Stomach smooth muscle (tissue), 2 donors: ENCODE measurements around the gene STK11.
A peak's percentile ranks its signal among the peaks of the same experiment; 100 is the strongest.

Experiments
- H3K27ac ChIP-seq: one replicate; pipeline ENCODE4 v1.7.0; 2013; ENCODE audit warnings: mild to moderate bottlenecking, low read length, inconsistent platforms
- H3K27me3 ChIP-seq, 2 donors: one replicate each; pipeline ENCODE4 v1.7.0; 2013; ENCODE audit warnings: low read length in 2 of 2; ENCODE audit not compliant: insufficient read depth in 2 of 2, control insufficient read depth in 1 of 2
- H3K36me3 ChIP-seq, 2 donors: one replicate each; pipeline ENCODE4 v1.7.0; 2013; ENCODE audit warnings: low read length in 2 of 2; ENCODE audit not compliant: control insufficient read depth in 2 of 2, insufficient read depth in 2 of 2
- H3K4me1 ChIP-seq: one replicate; pipeline ENCODE4 v1.7.0; 2013; ENCODE audit warnings: low read length; ENCODE audit not compliant: control insufficient read depth, insufficient read depth
- H3K4me3 ChIP-seq, 2 donors: one replicate each; pipeline ENCODE4 v1.7.0; 2013; ENCODE audit warnings: low read length in 2 of 2
- H3K9ac ChIP-seq, 2 donors: one replicate each; pipeline ENCODE4 v1.7.0; 2013; ENCODE audit warnings: low read length in 2 of 2, mild to moderate bottlenecking in 1 of 2
- H3K9me3 ChIP-seq, 2 donors: one replicate each; pipeline ENCODE4 v1.7.0; 2013; ENCODE audit warnings: low read length in 2 of 2; ENCODE audit not compliant: control insufficient read depth in 2 of 2
- donor health status: healthy.
- donor health status: Pancreatic carcinoma.

The STK11 gene

DNA sequence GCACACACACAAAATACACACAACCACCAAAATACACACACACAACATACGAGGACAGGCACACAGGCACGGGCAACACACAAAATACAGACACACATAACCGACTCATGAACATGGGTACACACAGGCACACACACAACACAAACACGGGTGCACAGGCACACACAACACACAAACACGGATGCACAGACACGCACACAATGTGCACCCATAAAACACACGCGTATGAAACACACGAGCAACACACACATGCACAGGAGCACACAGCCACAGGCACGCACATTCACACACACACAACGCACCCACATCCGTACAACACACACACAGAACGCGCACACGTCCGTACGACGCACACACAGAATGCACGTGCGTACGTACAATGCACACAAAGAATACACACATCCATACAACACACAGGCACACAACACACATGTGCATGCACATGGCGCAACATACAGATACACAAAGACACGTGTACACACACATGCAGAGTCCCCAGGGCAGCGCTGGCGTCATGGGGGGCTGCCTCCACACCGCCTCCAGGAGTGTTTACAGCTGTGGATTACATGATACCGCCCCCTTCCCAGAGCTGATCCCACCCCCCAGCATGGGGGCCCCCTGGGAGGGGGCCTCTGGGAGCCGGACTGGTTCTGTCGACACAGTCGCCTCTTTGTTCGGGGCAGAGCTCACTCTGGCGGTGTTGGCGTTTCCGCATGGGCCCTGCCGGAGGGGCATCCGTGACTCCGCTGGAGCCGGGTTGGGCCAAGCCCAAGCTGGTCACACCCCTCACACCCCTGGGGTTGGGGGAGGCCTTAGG, 34.4 kb upstream of the STK11 start:
- Histone ChIP-seq H3K27ac (no peak overlapping the region), H3K4me3 (peak overlapping the region in 1 of 2 donors; percentile 57)

DNA sequence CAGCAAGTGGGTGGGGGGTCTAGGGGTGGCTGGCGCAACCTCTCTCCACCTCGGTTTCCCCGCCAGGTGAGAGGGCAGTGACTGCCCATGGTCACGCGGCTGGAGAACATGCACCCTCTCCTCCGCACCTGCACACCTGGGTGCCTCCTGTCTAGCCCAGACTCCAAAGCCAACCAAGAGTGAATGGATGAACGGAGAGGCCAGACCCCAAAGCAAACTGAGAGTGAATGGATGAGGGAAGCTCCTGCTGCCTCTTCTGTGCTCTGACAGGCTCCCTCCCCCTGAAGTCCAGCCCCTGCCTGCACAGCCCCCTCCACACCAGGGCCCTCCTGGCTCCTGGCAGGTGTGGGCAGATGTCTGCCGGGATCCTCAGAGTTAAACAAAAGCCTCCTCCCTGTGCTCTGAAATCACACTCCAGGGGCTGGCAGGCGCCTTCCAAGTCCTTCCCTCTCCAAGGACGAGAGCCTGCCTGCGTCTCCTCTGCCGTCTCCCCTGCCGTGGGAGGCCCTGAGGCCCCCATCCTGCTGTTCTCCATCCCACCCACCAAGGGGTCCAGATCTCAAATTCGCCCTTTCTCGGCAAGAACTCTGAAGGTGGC, 33.7 kb upstream of the STK11 start:
- Histone ChIP-seq H3K36me3 (no peaks in the 10 kb centered on the region), H3K4me3 (peak overlapping the region; percentile 49 to 80), H3K4me1 (peaks cover 58% of the 10 kb centered on the region), H3K9me3 (no peaks in the 10 kb centered on the region), H3K9ac (peak overlapping the region in 1 of 2 donors; percentile 77), H3K27me3 (no peaks in the 10 kb centered on the region), H3K27ac (peak overlapping the region; percentile 86)

More for the DNA sequence above, 34.4 kb upstream of the STK11 start:
- Histone ChIP-seq H3K4me1 (peaks cover 57% of the 10 kb centered on the region), H3K36me3 (no peaks in the 10 kb centered on the region), H3K27me3 (no peaks in the 10 kb centered on the region), H3K9me3 (no peaks in the 10 kb centered on the region), H3K9ac (peak overlapping the region in 1 of 2 donors; percentile 77)

DNA sequence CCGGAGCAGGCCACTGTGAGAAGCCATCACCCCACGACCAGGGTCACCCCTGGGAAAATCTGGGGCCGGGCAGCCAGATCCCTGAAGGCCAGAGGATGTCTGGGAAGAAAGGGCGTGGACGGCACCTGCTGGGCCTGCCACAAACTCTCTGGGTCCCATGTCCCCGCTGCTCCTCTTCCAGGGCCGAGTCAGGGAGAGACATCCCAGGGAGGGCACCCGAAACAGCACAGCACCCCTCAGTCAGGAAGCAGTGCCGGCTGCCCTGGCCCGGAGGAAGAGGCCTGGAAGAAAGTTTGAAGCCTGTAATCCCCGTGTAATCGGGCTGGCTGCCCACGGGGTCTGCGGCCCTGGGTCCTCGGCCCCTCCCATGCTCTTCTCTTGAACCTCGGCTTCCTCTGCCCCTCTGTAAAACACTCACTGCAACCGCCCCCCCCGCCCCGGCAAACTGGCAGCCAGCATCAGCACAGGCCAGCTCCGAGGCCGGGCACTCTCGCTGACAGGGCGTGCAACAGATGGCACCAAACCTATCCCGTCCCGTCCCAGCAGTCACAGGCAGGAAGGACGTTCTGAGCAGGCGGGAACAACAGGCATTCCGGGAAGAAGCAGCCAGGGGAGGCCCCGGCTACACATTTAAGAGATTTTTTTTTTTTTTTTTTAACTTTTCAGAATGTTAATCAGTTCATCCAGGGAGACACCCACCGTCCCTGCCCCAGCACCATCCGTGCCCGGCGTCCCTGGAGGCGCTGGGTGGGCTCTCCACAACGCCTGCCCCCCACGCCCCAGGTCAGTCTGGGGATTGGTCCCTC, 33.0 kb upstream of the STK11 start:
- Histone ChIP-seq H3K4me3 (peak overlapping the region; percentile 80 to 81), H3K4me1 (peaks cover 57% of the 10 kb centered on the region), H3K27ac (peak overlapping the region; percentile 86), H3K9ac (peak overlapping the region; percentile 84 to 93), H3K36me3 (no peaks in the 10 kb centered on the region), H3K27me3 (no peaks in the 10 kb centered on the region), H3K9me3 (no peaks in the 10 kb centered on the region)

DNA sequence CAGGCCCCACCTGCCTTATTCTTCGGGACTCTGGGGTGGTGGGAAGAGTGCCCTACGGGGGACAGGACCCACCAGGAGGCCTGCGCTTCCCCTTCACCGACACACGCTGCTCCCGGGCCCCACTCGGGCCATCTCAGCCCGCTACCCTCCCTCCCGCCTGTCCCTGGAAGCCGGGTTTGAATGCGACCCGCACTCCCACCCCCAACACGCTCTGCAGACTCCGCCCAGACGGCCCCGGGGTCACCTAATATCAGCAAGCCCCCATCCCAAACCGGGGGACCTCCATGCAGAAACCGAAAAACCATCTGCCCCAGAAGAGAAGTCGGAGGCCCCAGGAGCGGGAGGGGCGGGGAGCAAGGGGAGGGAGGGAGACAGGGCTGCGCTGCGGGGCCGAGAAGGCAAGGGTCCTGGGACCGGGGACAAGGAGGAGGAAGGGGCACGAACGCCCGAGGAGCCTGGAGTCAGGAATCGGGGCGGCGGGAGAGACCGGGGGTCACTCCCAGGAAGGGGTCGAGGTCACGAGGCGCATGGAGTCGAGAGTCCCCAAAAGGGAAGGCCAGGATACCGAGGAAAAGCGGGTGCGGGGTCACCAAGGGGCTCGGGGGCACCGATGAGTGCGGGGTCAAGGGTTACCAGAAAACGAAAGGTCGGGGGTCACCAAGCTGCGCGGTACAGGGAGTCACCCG, 32.3 kb upstream of the STK11 start:
- Histone ChIP-seq H3K36me3 (no peaks in the 10 kb centered on the region), H3K9me3 (no peaks in the 10 kb centered on the region), H3K27me3 (no peaks in the 10 kb centered on the region), H3K4me1 (peaks cover 50% of the 10 kb centered on the region), H3K4me3 (peak overlapping the region; percentile 80 to 81), H3K9ac (peak overlapping the region; percentile 84 to 93), H3K27ac (peak overlapping the region; percentile 86)

DNA sequence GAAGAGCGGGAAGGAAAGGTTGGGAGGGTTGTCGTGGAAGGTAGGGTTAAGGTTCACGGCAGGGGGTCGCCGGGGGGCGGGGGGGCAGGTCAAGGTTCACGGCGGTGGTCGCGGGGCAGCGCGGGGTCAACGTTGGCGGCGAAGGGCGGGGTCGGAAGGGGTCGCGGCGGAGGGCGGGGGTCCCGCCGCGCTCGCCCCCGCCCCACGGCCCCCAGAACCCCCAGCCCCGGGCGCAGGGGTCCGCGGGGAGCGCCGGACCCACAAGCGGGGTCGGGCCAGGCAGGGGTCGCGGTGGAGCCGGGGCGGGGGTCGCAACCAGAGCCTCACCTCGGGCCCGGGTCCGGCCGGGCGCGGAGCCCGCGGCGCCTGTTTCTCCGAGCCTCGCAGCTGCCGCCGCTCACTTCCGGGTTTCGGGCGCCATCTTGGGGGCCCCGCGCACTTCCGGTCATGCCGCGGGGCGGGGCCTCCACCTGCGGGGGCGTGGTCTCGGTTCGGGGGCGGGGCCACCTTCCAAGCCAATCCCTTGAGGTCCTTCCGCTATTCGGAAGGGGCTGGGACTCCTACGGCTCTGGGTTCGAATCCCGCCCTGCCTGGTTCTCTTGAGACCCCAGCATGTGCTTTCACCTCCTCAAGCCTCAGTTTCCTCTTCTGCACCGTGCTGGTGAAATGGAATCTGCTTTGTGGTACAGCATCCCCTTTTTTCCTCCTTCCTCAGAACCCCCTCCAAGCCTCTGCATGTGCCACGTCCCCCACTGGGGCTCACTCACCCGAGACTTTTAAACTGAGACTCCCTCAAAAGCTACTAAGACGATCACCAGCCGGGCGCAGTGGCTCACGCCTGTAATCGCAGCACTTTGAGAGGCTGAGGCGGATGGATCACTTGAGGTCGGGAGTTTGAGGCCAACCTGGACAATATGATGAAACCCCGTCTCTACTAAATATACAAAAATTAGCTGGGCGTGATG, 31.5 kb upstream of the STK11 start, which contains the start of gene SBNO2:
Gene SBNO2, minus strand, starts transcription at position 424 of the 965 bp plus-strand sequence. CDS start 19,992 bp downstream, outside the sequence.
- H3K9ac ChIP-seq: peak within 1 kb of the TSS; percentile 84 to 93
- H3K27me3 ChIP-seq: no peaks in the 10 kb centered on the region
- peaks cover 44% of the 10 kb centered on the region for H3K4me1 ChIP-seq
- no peaks in the 10 kb centered on the region for H3K36me3 ChIP-seq
- peak within 1 kb of the TSS; percentile 80 to 81 for H3K4me3 ChIP-seq
- H3K9me3 ChIP-seq: no peaks in the 10 kb centered on the region
- peak within 1 kb of the TSS; percentile 86 for H3K27ac ChIP-seq

DNA sequence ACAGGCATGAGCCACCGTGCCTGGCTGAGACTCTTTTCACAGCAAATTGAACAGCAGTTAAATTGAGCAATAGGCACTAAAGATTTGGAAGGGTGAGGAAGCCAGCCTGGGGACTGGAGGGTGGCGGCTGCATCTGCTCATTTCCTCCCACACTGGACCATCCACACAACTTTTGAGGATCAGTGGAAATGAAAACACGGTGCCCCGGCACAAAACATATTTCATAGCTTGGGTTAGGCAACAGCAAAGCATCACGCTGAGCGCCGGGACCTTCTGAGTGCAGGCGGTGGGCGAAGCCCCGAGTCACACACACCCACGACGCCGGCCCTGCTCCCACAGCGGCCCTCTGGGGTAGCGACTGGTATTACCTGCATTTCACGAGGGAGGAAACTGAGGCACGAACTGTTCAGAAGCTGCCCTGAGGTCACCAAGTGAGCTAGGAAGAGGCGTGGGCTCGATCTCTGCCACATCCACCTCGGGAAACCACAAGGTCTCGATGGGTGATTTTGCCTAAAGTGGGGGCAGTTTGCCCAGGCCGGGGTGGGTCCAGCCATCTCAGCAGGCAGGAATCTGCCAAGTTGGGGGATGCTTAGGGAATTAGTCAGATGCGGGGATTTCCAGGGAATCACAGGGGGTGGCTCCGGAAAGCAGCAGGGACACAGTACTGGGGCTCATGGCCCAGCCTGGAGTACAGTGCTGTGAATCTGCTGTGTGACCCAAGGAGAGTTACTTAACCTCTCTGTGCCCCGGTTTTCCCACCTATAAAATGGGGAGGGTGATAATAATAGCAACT, 28.1 kb upstream of the STK11 start:
- Histone ChIP-seq H3K9me3 (no peaks in the 10 kb centered on the region), H3K4me3 (no peak overlapping the region), H3K27ac (no peak overlapping the region), H3K27me3 (peaks cover 2% of the 10 kb centered on the region in 2 donors), H3K4me1 (peaks cover 18% of the 10 kb centered on the region), H3K36me3 (no peaks in the 10 kb centered on the region), H3K9ac (no peak overlapping the region)

DNA sequence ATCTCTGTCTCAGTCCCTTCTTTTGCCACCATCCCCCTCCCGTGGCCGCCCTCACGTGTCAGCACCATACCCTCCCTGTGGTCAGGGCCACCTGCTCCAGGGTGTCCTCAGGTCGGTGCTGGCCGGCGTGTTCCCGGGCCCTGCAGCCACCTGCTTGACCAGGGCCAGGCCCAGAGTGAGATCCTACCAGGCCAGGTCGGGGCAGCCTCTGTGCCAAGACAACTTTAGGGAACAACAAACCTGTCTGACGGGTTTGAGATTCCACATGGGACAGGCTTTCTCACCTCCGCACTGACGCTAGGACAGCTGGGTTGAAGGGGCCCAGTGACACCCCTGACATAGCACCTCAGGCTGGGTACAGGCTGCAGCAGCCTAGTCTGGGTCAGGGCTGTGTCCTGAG, 24.0 kb upstream of the STK11 start:
- Histone ChIP-seq H3K9ac (no peak overlapping the region), H3K4me3 (no peak overlapping the region), H3K27me3 (peaks cover 2% of the 10 kb centered on the region in 2 donors), H3K4me1 (peaks cover 7% of the 10 kb centered on the region), H3K36me3 (no peaks in the 10 kb centered on the region), H3K9me3 (no peaks in the 10 kb centered on the region), H3K27ac (no peak overlapping the region)

DNA sequence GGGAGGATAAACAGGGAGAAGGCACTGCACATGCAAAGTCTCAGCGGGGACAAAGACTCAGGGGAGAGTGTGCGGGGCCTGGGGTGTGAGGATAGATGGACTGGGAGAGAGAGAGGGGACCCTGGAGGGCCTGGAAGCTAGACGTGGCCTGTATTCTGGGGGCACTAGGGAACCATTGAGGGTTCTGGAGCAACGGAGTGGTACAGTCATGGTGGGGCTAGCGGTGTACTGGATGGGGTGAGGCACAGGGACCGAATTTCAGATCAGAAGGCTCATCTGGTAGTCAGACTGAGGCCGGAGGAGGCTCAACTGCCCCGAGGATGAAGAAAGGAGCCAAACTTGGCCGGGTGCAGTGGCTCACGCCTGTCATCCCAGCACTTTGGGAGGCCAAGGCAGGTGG, 23.5 kb upstream of the STK11 start:
- Histone ChIP-seq H3K27me3 (peaks cover 2% of the 10 kb centered on the region in 2 donors), H3K27ac (no peak overlapping the region), H3K4me3 (no peak overlapping the region), H3K9me3 (no peaks in the 10 kb centered on the region), H3K9ac (no peak overlapping the region), H3K4me1 (peaks cover 5% of the 10 kb centered on the region), H3K36me3 (no peaks in the 10 kb centered on the region)

DNA sequence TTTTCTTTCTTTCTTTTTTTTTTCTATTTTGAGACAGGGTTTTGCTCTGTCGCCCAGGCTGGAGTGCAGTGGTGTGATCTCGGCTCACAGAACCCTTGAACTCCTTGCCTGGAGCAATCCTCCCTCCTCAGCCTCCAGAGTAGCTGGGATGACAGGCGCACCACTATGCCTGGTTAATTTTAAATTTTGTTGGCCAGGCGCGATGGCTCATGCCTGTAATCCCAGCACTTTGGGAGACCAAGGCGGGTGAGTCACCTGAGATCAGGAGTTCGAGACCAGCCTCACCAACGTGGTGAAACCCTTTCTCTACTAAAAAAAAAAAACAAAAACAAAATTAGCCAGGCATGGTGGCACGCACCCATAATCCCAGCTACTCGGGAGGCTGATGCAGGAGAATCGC, 22.9 kb upstream of the STK11 start:
- no peaks in the 10 kb centered on the region for H3K9me3 ChIP-seq
- no peak overlapping the region for H3K9ac ChIP-seq
- H3K4me1 ChIP-seq: peaks cover 5% of the 10 kb centered on the region
- no peak overlapping the region for H3K4me3 ChIP-seq
- H3K27ac ChIP-seq: no peak overlapping the region
- H3K27me3 ChIP-seq: peaks cover 2% of the 10 kb centered on the region in 2 donors
- H3K36me3 ChIP-seq: no peaks in the 10 kb centered on the region
